GM23338 (cell line): ENCODE results near the gene SNX9. TPM values are rescaled to one million over a fixed set of nuclear protein-coding genes. Genes with fewer than 3 reads are reported as not detected.

Experiments used
- ATAC-seq: fragments of 200-7000 bp; cut with Tn5 transposase; 3 replicates; pipeline ENCODE4 v1.9.1; 2020
- DNase-seq: peaks from one replicate; pipeline ENCODE4 v3.0.0-alpha.2; 2015; ENCODE audit warnings: low spot score
- H2AFZ ChIP-seq: fragments of 200-600 bp; sonication (generic); 2 replicates; pipeline ENCODE4 v1.8.0; 2016; ENCODE audit warnings: antibody characterized with exemption, mild to moderate bottlenecking, moderate library complexity
- H3F3A ChIP-seq: fragments of 200-600 bp; sonication (generic); replicated peaks from 2 replicates; pipeline ENCODE4 v1.8.0; 2017; ENCODE audit warnings: antibody characterized with exemption, mixed run types, low read depth
- H3K27ac ChIP-seq: fragments of 200-600 bp; sonication (generic); 2 replicates; pipeline ENCODE4 v1.6.1; 2016; ENCODE audit warnings: low read depth
- H3K27me3 ChIP-seq: fragments of 200-600 bp; sonication (generic); 2 replicates; pipeline ENCODE4 v1.8.0; 2016; ENCODE audit warnings: mild to moderate bottlenecking, mixed run types, moderate library complexity; ENCODE audit not compliant: insufficient read depth
- H3K36me3 ChIP-seq: fragments of 200-600 bp; sonication (generic); 2 replicates; pipeline ENCODE4 v1.8.0; 2016; ENCODE audit warnings: mild to moderate bottlenecking; ENCODE audit not compliant: insufficient read depth
- H3K4me1 ChIP-seq: fragments of 200-600 bp; sonication (generic); 2 replicates; pipeline ENCODE4 v1.8.0; 2016; ENCODE audit warnings: mild to moderate bottlenecking, moderate library complexity; ENCODE audit not compliant: insufficient read depth
- H3K4me2 ChIP-seq: fragments of 200-600 bp; sonication (generic); 2 replicates; pipeline ENCODE4 v1.7.1; 2017; ENCODE audit warnings: mixed run types
- H3K4me3 ChIP-seq: fragments of 200-600 bp; sonication (generic); 2 replicates; pipeline ENCODE4 v1.6.1; 2016; ENCODE audit warnings: mixed run types
- H3K79me2 ChIP-seq: fragments of 200-600 bp; sonication (generic); replicated peaks from 2 replicates; pipeline ENCODE4 v1.8.0; 2017; ENCODE audit warnings: mild to moderate bottlenecking; ENCODE audit not compliant: insufficient read depth
- H3K9me2 ChIP-seq: fragments of 200-600 bp; sonication (generic); 2 replicates; pipeline ENCODE4 v1.8.0; 2017; ENCODE audit not compliant: insufficient read depth
- H4K20me1 ChIP-seq: fragments of 200-600 bp; sonication (generic); replicated peaks from 2 replicates; pipeline ENCODE4 v1.8.0; 2017; ENCODE audit warnings: mild to moderate bottlenecking; ENCODE audit not compliant: insufficient read depth
- H3K27ac Mint-ChIP-seq: 2 replicates; pipeline ENCODE4 v1.8.0; 2020; ENCODE audit warnings: inconsistent platforms, mild to moderate bottlenecking, moderate library complexity, mixed read lengths
- H3K27me3 Mint-ChIP-seq: 3 replicates; pipeline ENCODE4 v1.8.0; 2022; ENCODE audit warnings: low read depth, mild to moderate bottlenecking, moderate library complexity, mixed read lengths, inconsistent platforms; ENCODE audit not compliant: insufficient read depth, poor library complexity
- H3K36me3 Mint-ChIP-seq: 3 replicates; pipeline ENCODE4 v1.8.0; 2021; ENCODE audit warnings: low read depth, mild to moderate bottlenecking, inconsistent platforms, moderate library complexity, mixed read lengths
- H3K4me1 Mint-ChIP-seq: 3 replicates; pipeline ENCODE4 v1.8.0; 2020; ENCODE audit warnings: mild to moderate bottlenecking, inconsistent platforms, mixed read lengths
- H3K4me3 Mint-ChIP-seq: 3 replicates; pipeline ENCODE4 v1.8.0; 2021; ENCODE audit warnings: moderate library complexity, mild to moderate bottlenecking, inconsistent platforms, mixed read lengths
- H3K9me3 Mint-ChIP-seq: 3 replicates; pipeline ENCODE4 v1.8.0; 2020; ENCODE audit warnings: moderate library complexity, mild to moderate bottlenecking, inconsistent platforms, mixed read lengths
- CREB1 ChIP-seq: fragments of 250-450 bp; sonication (Bioruptor Pico); IDR thresholded peaks from 2 replicates; pipeline ENCODE4 v1.5.0; 2020; ENCODE audit warnings: low read depth, mild to moderate bottlenecking, moderate library complexity
- EZH2 ChIP-seq: fragments of 200-600 bp; sonication (generic); IDR thresholded peaks from one replicate; pipeline ENCODE4 v1.8.0; 2017; ENCODE audit warnings: antibody characterized with exemption, mild to moderate bottlenecking, low read depth; ENCODE audit not compliant: unreplicated experiment
- EZH2phosphoT487 ChIP-seq: fragments of 200-600 bp; sonication (generic); IDR thresholded peaks from one replicate; pipeline ENCODE4 v1.8.1; 2018; ENCODE audit warnings: antibody characterized with exemption; ENCODE audit not compliant: unreplicated experiment
- JUNB ChIP-seq: IDR thresholded peaks from one replicate; pipeline ENCODE4 v1.6.1; 2016; ENCODE audit warnings: antibody characterized with exemption; ENCODE audit not compliant: unreplicated experiment
- NANOG ChIP-seq: IDR thresholded peaks from 2 replicates; pipeline ENCODE4 v1.6.1; 2016; ENCODE audit warnings: antibody characterized with exemption, borderline replicate concordance
- POLR2AphosphoS5 ChIP-seq: IDR thresholded peaks from 2 replicates; pipeline ENCODE4 v1.6.1; 2016; ENCODE audit warnings: antibody characterized with exemption, low read depth
- STAT1 ChIP-seq: IDR thresholded peaks from one replicate; pipeline ENCODE4 v1.6.1; 2016; ENCODE audit warnings: antibody characterized with exemption; ENCODE audit not compliant: unreplicated experiment
- ZNF114 ChIP-seq: fragments of 250-450 bp; sonication (Bioruptor Pico); IDR thresholded peaks from 2 replicates; pipeline ENCODE4 v1.5.0; 2020; ENCODE audit warnings: mild to moderate bottlenecking, moderate library complexity
- ZNF331 ChIP-seq: fragments of 250-450 bp; sonication (Bioruptor Pico); IDR thresholded peaks from 2 replicates; pipeline ENCODE4 v1.5.0; 2020; ENCODE audit warnings: low read depth, mild to moderate bottlenecking, moderate library complexity
- polyA plus RNA-seq: library from polyadenylated mRNA; unstranded; fragments of >200 nt; fragmentation: Nextera tagmentation; extraction: Ambion mirVana; gene quantifications from 2 replicates; pipeline ENCODE4 v1.2.1, GENCODE V29; 2016
- total RNA-seq: library from RNA; depleted of rRNA; stranded (reverse); fragments of >200 nt; shearing (Covaris generic); gene quantifications from 2 replicates; pipeline ENCODE4 v1.2.3, GENCODE V29; 2014
- TF ChIP-seq, protein P1 (sequence below): IDR thresholded peaks from 2 replicates; pipeline ENCODE4 v1.6.1; 2016; ENCODE audit warnings: antibody characterized with exemption
- TF ChIP-seq, protein P2 (sequence below): IDR thresholded peaks from one replicate; pipeline ENCODE4 v1.6.1; 2018; ENCODE audit warnings: antibody characterized with exemption; ENCODE audit not compliant: unreplicated experiment
- TF ChIP-seq, protein P3 (sequence below), 2 experiments: fragments of 200-600 bp in 1 of 2; sonication (generic) in 1 of 2; conservative IDR thresholded peaks; 2 replicates each; pipeline versions ENCODE4 v1.5.1 to v1.6.1; 2016 to 2017; ENCODE audit warnings: antibody characterized with exemption in 2 of 2, low read depth in 2 of 2, mild to moderate bottlenecking in 2 of 2, moderate library complexity in 1 of 2
- TF ChIP-seq, protein P4 (sequence below): fragments of 250-450 bp; sonication (Bioruptor Pico); IDR thresholded peaks from 2 replicates; pipeline ENCODE4 v1.5.0; 2020; ENCODE audit warnings: mild to moderate bottlenecking, moderate library complexity

Gene SNX9
- total and polyA plus RNA-seq, 2 experiments from 2014 or later: 18.4 to 23.3 TPM

DNA sequence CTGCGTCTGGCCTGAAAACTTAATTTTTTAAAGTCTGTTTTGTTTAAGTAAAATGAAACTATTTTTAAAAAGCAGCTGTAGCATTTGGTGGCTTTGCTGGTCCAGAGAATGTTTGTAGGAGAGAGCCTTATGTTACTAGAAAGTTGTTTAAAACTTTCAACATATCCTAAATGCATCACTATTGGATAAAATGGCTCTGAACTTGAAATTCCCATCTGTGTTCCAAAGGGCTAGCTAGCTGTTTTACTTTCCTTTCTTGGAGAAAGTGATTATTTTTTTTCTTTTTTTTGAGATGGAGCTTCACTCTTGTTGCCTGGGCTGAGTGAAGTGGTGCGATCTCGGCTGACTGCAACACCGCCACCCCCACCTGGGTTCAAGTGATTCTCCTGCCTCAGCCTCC, 161.1 kb downstream of the SNX9 start:
- H3F3A ChIP-seq: peaks cover 8% of the 10 kb centered on the region
- TF ChIP-seq, protein P1, sequence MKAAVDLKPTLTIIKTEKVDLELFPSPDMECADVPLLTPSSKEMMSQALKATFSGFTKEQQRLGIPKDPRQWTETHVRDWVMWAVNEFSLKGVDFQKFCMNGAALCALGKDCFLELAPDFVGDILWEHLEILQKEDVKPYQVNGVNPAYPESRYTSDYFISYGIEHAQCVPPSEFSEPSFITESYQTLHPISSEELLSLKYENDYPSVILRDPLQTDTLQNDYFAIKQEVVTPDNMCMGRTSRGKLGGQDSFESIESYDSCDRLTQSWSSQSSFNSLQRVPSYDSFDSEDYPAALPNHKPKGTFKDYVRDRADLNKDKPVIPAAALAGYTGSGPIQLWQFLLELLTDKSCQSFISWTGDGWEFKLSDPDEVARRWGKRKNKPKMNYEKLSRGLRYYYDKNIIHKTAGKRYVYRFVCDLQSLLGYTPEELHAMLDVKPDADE: no peak
- TF ChIP-seq, protein P2, sequence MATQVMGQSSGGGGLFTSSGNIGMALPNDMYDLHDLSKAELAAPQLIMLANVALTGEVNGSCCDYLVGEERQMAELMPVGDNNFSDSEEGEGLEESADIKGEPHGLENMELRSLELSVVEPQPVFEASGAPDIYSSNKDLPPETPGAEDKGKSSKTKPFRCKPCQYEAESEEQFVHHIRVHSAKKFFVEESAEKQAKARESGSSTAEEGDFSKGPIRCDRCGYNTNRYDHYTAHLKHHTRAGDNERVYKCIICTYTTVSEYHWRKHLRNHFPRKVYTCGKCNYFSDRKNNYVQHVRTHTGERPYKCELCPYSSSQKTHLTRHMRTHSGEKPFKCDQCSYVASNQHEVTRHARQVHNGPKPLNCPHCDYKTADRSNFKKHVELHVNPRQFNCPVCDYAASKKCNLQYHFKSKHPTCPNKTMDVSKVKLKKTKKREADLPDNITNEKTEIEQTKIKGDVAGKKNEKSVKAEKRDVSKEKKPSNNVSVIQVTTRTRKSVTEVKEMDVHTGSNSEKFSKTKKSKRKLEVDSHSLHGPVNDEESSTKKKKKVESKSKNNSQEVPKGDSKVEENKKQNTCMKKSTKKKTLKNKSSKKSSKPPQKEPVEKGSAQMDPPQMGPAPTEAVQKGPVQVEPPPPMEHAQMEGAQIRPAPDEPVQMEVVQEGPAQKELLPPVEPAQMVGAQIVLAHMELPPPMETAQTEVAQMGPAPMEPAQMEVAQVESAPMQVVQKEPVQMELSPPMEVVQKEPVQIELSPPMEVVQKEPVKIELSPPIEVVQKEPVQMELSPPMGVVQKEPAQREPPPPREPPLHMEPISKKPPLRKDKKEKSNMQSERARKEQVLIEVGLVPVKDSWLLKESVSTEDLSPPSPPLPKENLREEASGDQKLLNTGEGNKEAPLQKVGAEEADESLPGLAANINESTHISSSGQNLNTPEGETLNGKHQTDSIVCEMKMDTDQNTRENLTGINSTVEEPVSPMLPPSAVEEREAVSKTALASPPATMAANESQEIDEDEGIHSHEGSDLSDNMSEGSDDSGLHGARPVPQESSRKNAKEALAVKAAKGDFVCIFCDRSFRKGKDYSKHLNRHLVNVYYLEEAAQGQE: no peak
- TF ChIP-seq POLR2AphosphoS5 (no peak), CREB1 (CRISPR knock-in tag) (no peak), EZH2 (no peak), NANOG (no peak), JUNB (no peak), STAT1 (no peak), ZNF331 (CRISPR knock-in tag) (no peak), ZNF114 (CRISPR knock-in tag) (no peak), EZH2phosphoT487 (no peak)
- TF ChIP-seq, protein P3, sequence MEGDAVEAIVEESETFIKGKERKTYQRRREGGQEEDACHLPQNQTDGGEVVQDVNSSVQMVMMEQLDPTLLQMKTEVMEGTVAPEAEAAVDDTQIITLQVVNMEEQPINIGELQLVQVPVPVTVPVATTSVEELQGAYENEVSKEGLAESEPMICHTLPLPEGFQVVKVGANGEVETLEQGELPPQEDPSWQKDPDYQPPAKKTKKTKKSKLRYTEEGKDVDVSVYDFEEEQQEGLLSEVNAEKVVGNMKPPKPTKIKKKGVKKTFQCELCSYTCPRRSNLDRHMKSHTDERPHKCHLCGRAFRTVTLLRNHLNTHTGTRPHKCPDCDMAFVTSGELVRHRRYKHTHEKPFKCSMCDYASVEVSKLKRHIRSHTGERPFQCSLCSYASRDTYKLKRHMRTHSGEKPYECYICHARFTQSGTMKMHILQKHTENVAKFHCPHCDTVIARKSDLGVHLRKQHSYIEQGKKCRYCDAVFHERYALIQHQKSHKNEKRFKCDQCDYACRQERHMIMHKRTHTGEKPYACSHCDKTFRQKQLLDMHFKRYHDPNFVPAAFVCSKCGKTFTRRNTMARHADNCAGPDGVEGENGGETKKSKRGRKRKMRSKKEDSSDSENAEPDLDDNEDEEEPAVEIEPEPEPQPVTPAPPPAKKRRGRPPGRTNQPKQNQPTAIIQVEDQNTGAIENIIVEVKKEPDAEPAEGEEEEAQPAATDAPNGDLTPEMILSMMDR (conservative IDR thresholded peaks at IDR 0.05; ENCODE audit: low read depth in 2 of 2): no peak
- TF ChIP-seq, protein P4, sequence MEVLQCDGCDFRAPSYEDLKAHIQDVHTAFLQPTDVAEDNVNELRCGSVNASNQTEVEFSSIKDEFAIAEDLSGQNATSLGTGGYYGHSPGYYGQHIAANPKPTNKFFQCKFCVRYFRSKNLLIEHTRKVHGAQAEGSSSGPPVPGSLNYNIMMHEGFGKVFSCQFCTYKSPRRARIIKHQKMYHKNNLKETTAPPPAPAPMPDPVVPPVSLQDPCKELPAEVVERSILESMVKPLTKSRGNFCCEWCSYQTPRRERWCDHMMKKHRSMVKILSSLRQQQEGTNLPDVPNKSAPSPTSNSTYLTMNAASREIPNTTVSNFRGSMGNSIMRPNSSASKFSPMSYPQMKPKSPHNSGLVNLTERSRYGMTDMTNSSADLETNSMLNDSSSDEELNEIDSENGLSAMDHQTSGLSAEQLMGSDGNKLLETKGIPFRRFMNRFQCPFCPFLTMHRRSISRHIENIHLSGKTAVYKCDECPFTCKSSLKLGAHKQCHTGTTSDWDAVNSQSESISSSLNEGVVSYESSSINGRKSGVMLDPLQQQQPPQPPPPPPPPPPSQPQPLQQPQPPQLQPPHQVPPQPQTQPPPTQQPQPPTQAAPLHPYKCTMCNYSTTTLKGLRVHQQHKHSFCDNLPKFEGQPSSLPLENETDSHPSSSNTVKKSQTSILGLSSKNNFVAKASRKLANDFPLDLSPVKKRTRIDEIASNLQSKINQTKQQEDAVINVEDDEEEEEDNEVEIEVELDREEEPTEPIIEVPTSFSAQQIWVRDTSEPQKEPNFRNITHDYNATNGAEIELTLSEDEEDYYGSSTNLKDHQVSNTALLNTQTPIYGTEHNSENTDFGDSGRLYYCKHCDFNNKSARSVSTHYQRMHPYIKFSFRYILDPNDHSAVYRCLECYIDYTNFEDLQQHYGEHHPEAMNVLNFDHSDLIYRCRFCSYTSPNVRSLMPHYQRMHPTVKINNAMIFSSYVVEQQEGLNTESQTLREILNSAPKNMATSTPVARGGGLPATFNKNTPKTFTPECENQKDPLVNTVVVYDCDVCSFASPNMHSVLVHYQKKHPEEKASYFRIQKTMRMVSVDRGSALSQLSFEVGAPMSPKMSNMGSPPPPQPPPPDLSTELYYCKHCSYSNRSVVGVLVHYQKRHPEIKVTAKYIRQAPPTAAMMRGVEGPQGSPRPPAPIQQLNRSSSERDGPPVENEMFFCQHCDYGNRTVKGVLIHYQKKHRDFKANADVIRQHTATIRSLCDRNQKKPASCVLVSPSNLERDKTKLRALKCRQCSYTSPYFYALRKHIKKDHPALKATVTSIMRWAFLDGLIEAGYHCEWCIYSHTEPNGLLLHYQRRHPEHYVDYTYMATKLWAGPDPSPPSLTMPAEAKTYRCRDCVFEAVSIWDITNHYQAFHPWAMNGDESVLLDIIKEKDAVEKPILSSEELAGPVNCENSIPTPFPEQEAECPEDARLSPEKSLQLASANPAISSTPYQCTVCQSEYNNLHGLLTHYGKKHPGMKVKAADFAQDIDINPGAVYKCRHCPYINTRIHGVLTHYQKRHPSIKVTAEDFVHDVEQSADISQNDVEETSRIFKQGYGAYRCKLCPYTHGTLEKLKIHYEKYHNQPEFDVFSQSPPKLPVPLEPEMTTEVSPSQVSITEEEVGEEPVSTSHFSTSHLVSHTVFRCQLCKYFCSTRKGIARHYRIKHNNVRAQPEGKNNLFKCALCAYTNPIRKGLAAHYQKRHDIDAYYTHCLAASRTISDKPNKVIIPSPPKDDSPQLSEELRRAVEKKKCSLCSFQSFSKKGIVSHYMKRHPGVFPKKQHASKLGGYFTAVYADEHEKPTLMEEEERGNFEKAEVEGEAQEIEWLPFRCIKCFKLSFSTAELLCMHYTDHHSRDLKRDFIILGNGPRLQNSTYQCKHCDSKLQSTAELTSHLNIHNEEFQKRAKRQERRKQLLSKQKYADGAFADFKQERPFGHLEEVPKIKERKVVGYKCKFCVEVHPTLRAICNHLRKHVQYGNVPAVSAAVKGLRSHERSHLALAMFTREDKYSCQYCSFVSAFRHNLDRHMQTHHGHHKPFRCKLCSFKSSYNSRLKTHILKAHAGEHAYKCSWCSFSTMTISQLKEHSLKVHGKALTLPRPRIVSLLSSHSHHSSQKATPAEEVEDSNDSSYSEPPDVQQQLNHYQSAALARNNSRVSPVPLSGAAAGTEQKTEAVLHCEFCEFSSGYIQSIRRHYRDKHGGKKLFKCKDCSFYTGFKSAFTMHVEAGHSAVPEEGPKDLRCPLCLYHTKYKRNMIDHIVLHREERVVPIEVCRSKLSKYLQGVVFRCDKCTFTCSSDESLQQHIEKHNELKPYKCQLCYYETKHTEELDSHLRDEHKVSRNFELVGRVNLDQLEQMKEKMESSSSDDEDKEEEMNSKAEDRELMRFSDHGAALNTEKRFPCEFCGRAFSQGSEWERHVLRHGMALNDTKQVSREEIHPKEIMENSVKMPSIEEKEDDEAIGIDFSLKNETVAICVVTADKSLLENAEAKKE (CRISPR knock-in tag): no peak
- H2AFZ ChIP-seq: no peak overlapping the region
- no peak overlapping the region for H3K4me3 ChIP-seq
- H3K79me2 ChIP-seq: peaks cover 44% of the 10 kb centered on the region
- Mint-ChIP-seq H3K4me3 (no peak overlapping the region), H3K36me3 (no peaks in the 10 kb centered on the region; the same call in 2 of the 3 replicates), H3K27me3 (peaks cover 19% of the 10 kb centered on the region), H3K27ac (no peak overlapping the region), H3K4me1 (peaks cover 48% of the 10 kb centered on the region), H3K9me3 (no peaks in the 10 kb centered on the region; the same call in 2 of the 3 replicates)
- no peaks in the 10 kb centered on the region for H3K36me3 ChIP-seq
- DNase-seq: no peak
- ATAC-seq: no peak
- no peak overlapping the region for H3K4me2 ChIP-seq
- no peak overlapping the region for H3K27ac ChIP-seq
- H3K27me3 ChIP-seq: peaks cover 18% of the 10 kb centered on the region
- H4K20me1 ChIP-seq: no peaks in the 10 kb centered on the region; the same call in 1 of the 2 replicates
- peaks cover 37% of the 10 kb centered on the region for H3K4me1 ChIP-seq
- no peaks in the 10 kb centered on the region for H3K9me2 ChIP-seq
